HG02973 (cell line): ENCODE data around the gene DAB1.

ENCODE experiments used
- ATAC-seq: cut with Tn5 transposase; IDR thresholded peaks from one replicate; pipeline ENCODE4 v1.9.1; 2021; ENCODE audit warnings: moderate library complexity; ENCODE audit not compliant: unreplicated experiment

Gene DAB1

GRCh38 chr1:57423656-57424211 is at the start of gene DAB1:
DAB1 (minus strand) TSS chr1:57424060; CDS start chr1:57291030, 133,030 bp downstream.
- no peak for ATAC-seq

- ATAC-seq, result no peak
These were observed 49.6 kb upstream of the DAB1 start for GRCh38 chr1:57473448-57473847.

- no peak for ATAC-seq
These were observed 48.1 kb upstream of the DAB1 start for GRCh38 chr1:57471995-57472394.

GRCh38 chr1:57470036-57470435 is 46.2 kb upstream of the DAB1 start:
- ATAC-seq, result no peak

- ATAC-seq, result no peak
These were observed 45.0 kb upstream of the DAB1 start for GRCh38 chr1:57468641-57469523.

GRCh38 chr1:57467830-57468229 is 44.0 kb upstream of the DAB1 start:
- ATAC-seq, result no peak

GRCh38 chr1:57464756-57465155 is 40.9 kb upstream of the DAB1 start:
- ATAC-seq, result no peak

- ATAC-seq, result no peak
These were observed 39.5 kb upstream of the DAB1 start for GRCh38 chr1:57463343-57463742.

GRCh38 chr1:57461405-57461804 is 37.5 kb upstream of the DAB1 start:
- no peak for ATAC-seq

- no peak for ATAC-seq
These were observed 27.7 kb upstream of the DAB1 start for GRCh38 chr1:57451516-57451915.

- ATAC-seq, result no peak
These were observed 27.1 kb upstream of the DAB1 start for GRCh38 chr1:57450981-57451380.

- no peak for ATAC-seq
These were observed 23.7 kb upstream of the DAB1 start for GRCh38 chr1:57447551-57447950.

GRCh38 chr1:57443004-57443403 is 19.1 kb upstream of the DAB1 start:
- ATAC-seq, result no peak

GRCh38 chr1:57440096-57440495 is 16.2 kb upstream of the DAB1 start:
- ATAC-seq, result no peak

GRCh38 chr1:57431400-57431799 is 7.5 kb upstream of the DAB1 start:
- no peak for ATAC-seq

- no peak for ATAC-seq
These were observed 569 bp upstream of the DAB1 start for GRCh38 chr1:57424231-57425027.

GRCh38 chr1:57423135-57423655 is 665 bp downstream of the DAB1 start:
- no peak for ATAC-seq

- no peak for ATAC-seq
These were observed 1.4 kb downstream of the DAB1 start for GRCh38 chr1:57422271-57423134.

- ATAC-seq, result no peak
These were observed 2.1 kb downstream of the DAB1 start for GRCh38 chr1:57421806-57422205.

GRCh38 chr1:57420981-57421785 is 2.7 kb downstream of the DAB1 start:
- ATAC-seq, result no peak
